MM.1S (cell line): ENCODE data around the gene PFN3.

Experiments
- DNase-seq: peaks from one replicate; pipeline ENCODE4 v3.0.0-alpha.2; 2015
- H2AFZ ChIP-seq: fragments of 300-600 bp; sonication (generic); 2 replicates; pipeline ENCODE4 v1.6.0; 2016; ENCODE audit warnings: antibody characterized with exemption, low read length
- H3F3A ChIP-seq: fragments of 300-600 bp; sonication (generic); 2 replicates; pipeline ENCODE4 v1.6.1; 2016; ENCODE audit warnings: mild to moderate bottlenecking, antibody characterized with exemption, low read length, moderate library complexity, mixed read lengths; ENCODE audit not compliant: insufficient read depth
- H3K27ac ChIP-seq: fragments of 300-600 bp; sonication (generic); 2 replicates; pipeline ENCODE4 v1.5.1; 2016; ENCODE audit warnings: mild to moderate bottlenecking, low read length
- H3K27me3 ChIP-seq: fragments of 300-600 bp; sonication (generic); replicated peaks from 2 replicates; pipeline ENCODE4 v1.6.0; 2016; ENCODE audit warnings: low read length; ENCODE audit not compliant: insufficient read depth
- H3K36me3 ChIP-seq: fragments of 300-600 bp; sonication (generic); replicated peaks from 2 replicates; pipeline ENCODE4 v1.6.1; 2016; ENCODE audit warnings: mild to moderate bottlenecking, low read length, mixed read lengths; ENCODE audit not compliant: insufficient read depth
- H3K4me1 ChIP-seq: fragments of 300-600 bp; sonication (generic); 2 replicates; pipeline ENCODE4 v1.6.1; 2016; ENCODE audit warnings: low read length, mixed read lengths
- H3K4me2 ChIP-seq: fragments of 300-600 bp; sonication (generic); 2 replicates; pipeline ENCODE4 v1.6.0; 2016; ENCODE audit warnings: low read depth, low read length
- H3K4me3 ChIP-seq: fragments of 300-600 bp; sonication (generic); 2 replicates; pipeline ENCODE4 v1.5.1; 2016; ENCODE audit warnings: low read length, mixed read lengths
- H3K79me2 ChIP-seq: fragments of 300-600 bp; sonication (generic); 2 replicates; pipeline ENCODE4 v1.6.1; 2016; ENCODE audit warnings: mixed run types, low read length, mixed read lengths
- H3K9ac ChIP-seq: fragments of 300-600 bp; sonication (generic); 2 replicates; pipeline ENCODE4 v1.6.1; 2016; ENCODE audit warnings: low read length, mixed read lengths
- H3K9me2 ChIP-seq: fragments of 300-600 bp; sonication (generic); replicated peaks from 2 replicates; pipeline ENCODE4 v1.6.1; 2016; ENCODE audit warnings: mild to moderate bottlenecking, low read length, mixed read lengths; ENCODE audit not compliant: insufficient read depth
- H3K9me3 ChIP-seq: fragments of 300-600 bp; sonication (generic); replicated peaks from 2 replicates; pipeline ENCODE4 v1.6.1; 2016; ENCODE audit warnings: mild to moderate bottlenecking, low read length, mixed read lengths; ENCODE audit not compliant: insufficient read depth
- H4K20me1 ChIP-seq: fragments of 300-600 bp; sonication (generic); 2 replicates; pipeline ENCODE4 v1.6.1; 2016; ENCODE audit warnings: mild to moderate bottlenecking, low read length, moderate library complexity, mixed read lengths; ENCODE audit not compliant: insufficient read depth
- CTCF ChIP-seq: fragments of 300-600 bp; sonication (generic); IDR thresholded peaks from 2 replicates; pipeline ENCODE4 v1.5.1; 2016; ENCODE audit warnings: antibody characterized with exemption, low read length, mixed read lengths
- EZH2 ChIP-seq: fragments of 300-600 bp; sonication (generic); optimal IDR thresholded peaks from 2 replicates; pipeline ENCODE3; 2017; ENCODE audit warnings: low read depth, mild to moderate bottlenecking, antibody characterized with exemption, low read length, mixed read lengths
- EZH2phosphoT487 ChIP-seq: fragments of 300-600 bp; sonication (generic); IDR thresholded peaks from 2 replicates; pipeline ENCODE4 v1.6.1; 2018; ENCODE audit warnings: antibody characterized with exemption, low read length

Gene PFN3

GRCh38 chr5:177386542-177386941 lies 13.9 kb downstream of the PFN3 start:
- no peak overlapping the region for H3K4me2 ChIP-seq
- no peak for TF ChIP-seq EZH2
- no peak for TF ChIP-seq CTCF
- TF ChIP-seq EZH2phosphoT487, result no peak
- no peak overlapping the region for H2AFZ ChIP-seq

GRCh38 chr5:177385720-177386119 lies 14.7 kb downstream of the PFN3 start:
- no peak overlapping the region for H3K4me3 ChIP-seq
- no peaks in the 10 kb centered on the region for H3K9me2 ChIP-seq
- H3K36me3 ChIP-seq, result no peaks in the 10 kb centered on the region
- no peak overlapping the region for H3K4me2 ChIP-seq
- H2AFZ ChIP-seq, result no peak overlapping the region
- no peaks in the 10 kb centered on the region for H3K79me2 ChIP-seq
- H3K9ac ChIP-seq, result no peak overlapping the region
- DNase-seq, result no peak
- H3K27me3 ChIP-seq, result peaks cover 45% of the 10 kb centered on the region
- H3K4me1 ChIP-seq, result no peaks in the 10 kb centered on the region
- no peaks in the 10 kb centered on the region for H3K9me3 ChIP-seq
- no peak overlapping the region for H3K27ac ChIP-seq
- H4K20me1 ChIP-seq, result no peaks in the 10 kb centered on the region
- TF ChIP-seq EZH2phosphoT487 (no peak), EZH2 (no peak), CTCF (no peak)
- H3F3A ChIP-seq, result no peaks in the 10 kb centered on the region

More at GRCh38 chr5:177386542-177386941, 13.9 kb downstream of the PFN3 start:
- Histone ChIP-seq H3F3A (no peaks in the 10 kb centered on the region), H3K9me3 (no peaks in the 10 kb centered on the region), H4K20me1 (no peaks in the 10 kb centered on the region), H3K27ac (no peak overlapping the region), H3K36me3 (no peaks in the 10 kb centered on the region), H3K4me1 (no peaks in the 10 kb centered on the region), H3K27me3 (peaks cover 45% of the 10 kb centered on the region), H3K9me2 (no peaks in the 10 kb centered on the region), H3K4me3 (no peak overlapping the region), H3K79me2 (no peaks in the 10 kb centered on the region), H3K9ac (no peak overlapping the region)
- no peak for DNase-seq

GRCh38 chr5:177384134-177384533 lies 16.3 kb downstream of the PFN3 start, which contains the start of gene SLC34A1:
Gene SLC34A1 (plus strand): TSS chr5:177384434. CDS start chr5:177385742, 1,308 bp downstream.
- Histone ChIP-seq H3K9ac (no peak within 1 kb of the TSS), H3K27me3 (peaks cover 35% of the 10 kb centered on the region), H3K4me3 (no peak within 1 kb of the TSS), H3K9me2 (no peaks in the 10 kb centered on the region), H3K9me3 (no peaks in the 10 kb centered on the region), H4K20me1 (no peaks in the 10 kb centered on the region), H3K4me1 (no peaks in the 10 kb centered on the region), H3K27ac (no peak within 1 kb of the TSS), H3K79me2 (no peaks in the 10 kb centered on the region), H3K36me3 (no peaks in the 10 kb centered on the region), H3F3A (no peaks in the 10 kb centered on the region), H2AFZ (no peak within 1 kb of the TSS), H3K4me2 (no peak within 1 kb of the TSS)
- DNase-seq, result no peak
- no peak for TF ChIP-seq CTCF
- no peak for TF ChIP-seq EZH2
- TF ChIP-seq EZH2phosphoT487, result no peak
